Stomach smooth muscle (tissue), 2 donors: ENCODE data around the gene TRAM2.

ENCODE experiments used
- H3K27ac ChIP-seq: one replicate; pipeline ENCODE4 v1.7.0; 2013; ENCODE audit warnings: mild to moderate bottlenecking, low read length, inconsistent platforms
- H3K27me3 ChIP-seq, 2 donors: one replicate each; pipeline ENCODE4 v1.7.0; 2013; ENCODE audit warnings: low read length in 2 of 2; ENCODE audit not compliant: insufficient read depth in 2 of 2, control insufficient read depth in 1 of 2
- H3K36me3 ChIP-seq, 2 donors: one replicate each; pipeline ENCODE4 v1.7.0; 2013; ENCODE audit warnings: low read length in 2 of 2; ENCODE audit not compliant: control insufficient read depth in 2 of 2, insufficient read depth in 2 of 2
- H3K4me1 ChIP-seq: one replicate; pipeline ENCODE4 v1.7.0; 2013; ENCODE audit warnings: low read length; ENCODE audit not compliant: control insufficient read depth, insufficient read depth
- H3K4me3 ChIP-seq, 2 donors: one replicate each; pipeline ENCODE4 v1.7.0; 2013; ENCODE audit warnings: low read length in 2 of 2
- H3K9ac ChIP-seq, 2 donors: one replicate each; pipeline ENCODE4 v1.7.0; 2013; ENCODE audit warnings: low read length in 2 of 2, mild to moderate bottlenecking in 1 of 2
- H3K9me3 ChIP-seq, 2 donors: one replicate each; pipeline ENCODE4 v1.7.0; 2013; ENCODE audit warnings: low read length in 2 of 2; ENCODE audit not compliant: control insufficient read depth in 2 of 2
- donor health status: healthy.
- donor health status: Pancreatic carcinoma.

TRAM2 gene

DNA sequence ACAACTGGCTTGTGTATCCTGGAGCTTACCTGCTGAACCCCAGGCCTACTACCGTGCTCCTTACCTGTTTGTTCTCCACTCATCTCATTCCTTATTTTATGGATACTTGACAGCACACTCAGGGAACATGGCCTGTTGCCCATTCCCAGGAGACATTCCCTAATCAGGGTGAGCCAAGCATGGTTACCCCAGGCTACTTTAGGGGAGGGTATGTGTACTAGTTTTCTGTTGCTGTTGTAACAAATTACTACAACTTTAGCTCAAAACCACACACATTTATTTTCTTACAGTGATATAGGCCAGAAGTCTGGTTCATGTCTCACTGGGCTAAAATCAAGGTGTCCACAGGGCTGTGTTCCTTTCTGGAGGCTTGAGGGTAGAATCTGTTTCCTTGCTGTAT lies 15.0 kb upstream of the TRAM2 start:
- Histone ChIP-seq H3K27me3 (no peaks in the 10 kb centered on the region), H3K27ac (no peak overlapping the region), H3K4me3 (no peak overlapping the region), H3K9me3 (no peaks in the 10 kb centered on the region), H3K4me1 (peaks cover 15% of the 10 kb centered on the region), H3K36me3 (no peaks in the 10 kb centered on the region), H3K9ac (no peak overlapping the region)

DNA sequence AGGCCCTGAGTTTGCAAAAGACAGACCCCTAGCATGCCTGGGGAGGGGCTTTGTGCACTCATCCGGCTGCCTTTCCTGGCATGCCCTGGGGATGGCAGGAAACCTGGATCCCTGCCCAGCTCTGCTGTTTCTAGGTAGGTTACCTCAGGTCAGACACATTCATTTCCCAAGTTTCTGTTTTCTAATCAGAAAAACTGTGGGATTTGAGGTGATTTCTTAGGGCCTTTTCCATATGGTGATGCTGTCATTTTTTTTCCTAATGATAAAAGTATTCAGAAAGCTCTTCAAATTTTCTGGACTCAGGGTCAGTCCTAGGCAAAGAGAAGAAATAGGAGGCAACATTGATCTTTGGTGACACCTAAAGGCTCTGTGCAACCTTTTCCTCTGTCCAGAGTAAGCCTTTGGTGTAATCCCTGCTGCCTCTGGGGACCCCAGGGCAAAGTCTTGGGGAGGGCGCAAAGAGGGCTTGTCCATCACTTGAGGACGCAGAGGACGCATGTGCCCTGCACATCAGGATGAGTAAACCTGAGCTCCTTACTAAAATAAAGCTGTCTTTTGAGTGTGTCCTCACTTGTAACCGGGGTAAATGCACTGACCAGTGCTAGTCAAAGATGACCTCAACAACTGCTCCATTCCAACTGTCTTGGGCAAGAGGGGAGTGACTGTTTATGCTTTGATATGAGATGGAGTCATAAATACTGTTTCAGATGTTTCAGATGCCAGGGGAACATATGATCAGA lies 13.5 kb upstream of the TRAM2 start:
- no peaks in the 10 kb centered on the region for H3K36me3 ChIP-seq
- H3K27me3 ChIP-seq: no peaks in the 10 kb centered on the region
- H3K9ac ChIP-seq: no peak overlapping the region
- H3K4me1 ChIP-seq: peaks cover 9% of the 10 kb centered on the region
- H3K9me3 ChIP-seq: no peaks in the 10 kb centered on the region
- no peak overlapping the region for H3K4me3 ChIP-seq
- H3K27ac ChIP-seq: no peak overlapping the region

DNA sequence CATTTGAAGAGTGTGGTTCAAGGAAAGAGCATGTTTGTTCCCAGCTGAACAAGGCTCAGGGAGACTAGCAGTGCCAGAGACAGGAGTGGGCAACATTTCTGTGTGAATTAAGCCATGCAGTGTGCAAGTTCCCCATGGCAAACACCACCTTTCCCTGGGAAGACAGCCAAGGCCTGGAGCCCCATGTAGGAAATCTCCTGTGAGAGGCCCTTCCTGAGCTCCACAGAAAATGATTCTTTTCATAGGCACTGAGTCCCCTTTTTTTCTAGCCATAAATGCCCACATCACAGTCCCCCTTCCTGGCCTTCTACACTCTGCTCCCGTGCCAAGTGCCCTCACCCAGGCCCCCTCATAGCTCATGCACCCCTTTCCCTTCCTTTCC lies 11.8 kb upstream of the TRAM2 start:
- H3K9me3 ChIP-seq: no peaks in the 10 kb centered on the region
- H3K4me1 ChIP-seq: peaks cover 3% of the 10 kb centered on the region
- no peak overlapping the region for H3K4me3 ChIP-seq
- H3K9ac ChIP-seq: no peak overlapping the region
- no peaks in the 10 kb centered on the region for H3K27me3 ChIP-seq
- H3K36me3 ChIP-seq: no peaks in the 10 kb centered on the region
- no peak overlapping the region for H3K27ac ChIP-seq

DNA sequence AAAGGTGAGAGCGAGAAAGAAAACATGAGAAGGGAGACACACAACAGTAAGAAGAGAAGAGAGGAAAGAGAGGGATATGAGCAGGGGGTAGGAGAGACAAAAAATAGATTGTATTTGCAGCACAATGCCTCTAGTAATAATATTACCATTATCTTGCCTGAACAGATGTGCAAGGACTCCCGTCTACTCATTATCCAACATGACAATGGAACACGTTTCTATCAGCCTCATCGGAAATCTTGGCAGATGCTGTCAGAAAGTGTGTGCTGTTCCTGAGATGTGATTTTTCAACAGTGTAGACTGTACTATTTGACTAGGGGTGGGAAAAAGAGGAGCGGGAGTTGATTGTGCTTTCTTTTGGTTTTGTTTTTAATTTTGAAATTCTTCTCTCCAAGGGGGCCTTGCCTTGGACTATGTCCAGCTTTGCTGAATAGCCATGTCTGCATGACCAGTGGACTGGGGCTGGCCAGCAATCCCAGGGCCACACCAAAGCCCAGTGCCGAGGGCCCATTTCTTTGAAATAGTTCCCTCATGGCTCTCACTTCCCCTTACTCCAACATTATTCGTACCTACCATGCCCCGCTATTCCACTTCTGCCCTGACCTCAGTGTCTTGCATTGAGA lies 11.3 kb upstream of the TRAM2 start:
- H3K4me3 ChIP-seq: no peak overlapping the region
- H3K27ac ChIP-seq: no peak overlapping the region
- no peaks in the 10 kb centered on the region for H3K27me3 ChIP-seq
- no peak overlapping the region for H3K9ac ChIP-seq
- H3K36me3 ChIP-seq: no peaks in the 10 kb centered on the region
- peaks cover 3% of the 10 kb centered on the region for H3K4me1 ChIP-seq
- H3K9me3 ChIP-seq: no peaks in the 10 kb centered on the region

DNA sequence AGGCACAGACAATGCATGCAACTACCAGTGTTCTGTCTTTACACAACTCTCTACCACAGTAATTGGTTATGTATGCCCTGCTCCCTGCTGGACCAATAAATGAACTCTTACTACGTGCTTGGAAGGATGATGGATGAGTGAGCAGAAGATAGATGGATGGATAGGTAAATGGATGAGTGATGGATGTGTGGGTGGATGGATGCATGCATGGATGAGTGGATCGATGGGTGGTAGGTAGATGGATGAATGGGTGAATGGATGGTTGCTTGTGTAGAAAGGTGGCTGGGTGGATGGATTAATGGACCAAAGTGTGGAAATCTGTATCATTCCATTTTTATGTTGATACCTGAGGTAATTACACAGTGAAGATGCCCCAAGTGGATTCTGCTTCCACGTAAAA lies 10.1 kb upstream of the TRAM2 start:
- Histone ChIP-seq H3K27me3 (no peaks in the 10 kb centered on the region), H3K27ac (no peak overlapping the region), H3K4me3 (no peak overlapping the region), H3K4me1 (peaks cover 3% of the 10 kb centered on the region), H3K9me3 (no peaks in the 10 kb centered on the region), H3K36me3 (peaks cover 0 to 7% of the 10 kb centered on the region in 2 donors), H3K9ac (no peak overlapping the region)

DNA sequence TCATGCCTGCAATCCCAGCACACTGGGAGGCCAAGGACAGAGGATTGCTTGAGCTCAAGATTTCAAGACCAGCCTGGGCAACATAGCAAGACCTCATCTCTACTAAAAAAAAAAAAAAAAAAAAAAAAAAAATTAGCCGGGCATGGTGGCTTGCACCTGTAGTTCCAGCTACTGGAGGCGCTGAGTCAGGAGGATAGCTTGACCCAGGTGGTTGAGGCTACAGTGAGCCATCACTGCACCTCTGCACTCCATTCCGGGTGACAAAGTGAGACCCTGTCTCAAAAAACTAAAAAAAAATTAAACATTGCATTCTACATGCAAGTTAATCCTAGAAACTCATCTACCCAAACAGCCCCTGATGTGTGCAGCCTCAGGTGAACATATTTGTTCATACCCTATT lies 7.3 kb upstream of the TRAM2 start:
- no peak overlapping the region for H3K27ac ChIP-seq
- no peaks in the 10 kb centered on the region for H3K4me1 ChIP-seq
- no peak overlapping the region for H3K4me3 ChIP-seq
- H3K36me3 ChIP-seq: peaks cover 0 to 7% of the 10 kb centered on the region in 2 donors
- H3K27me3 ChIP-seq: no peaks in the 10 kb centered on the region
- no peaks in the 10 kb centered on the region for H3K9me3 ChIP-seq
- H3K9ac ChIP-seq: no peak overlapping the region

DNA sequence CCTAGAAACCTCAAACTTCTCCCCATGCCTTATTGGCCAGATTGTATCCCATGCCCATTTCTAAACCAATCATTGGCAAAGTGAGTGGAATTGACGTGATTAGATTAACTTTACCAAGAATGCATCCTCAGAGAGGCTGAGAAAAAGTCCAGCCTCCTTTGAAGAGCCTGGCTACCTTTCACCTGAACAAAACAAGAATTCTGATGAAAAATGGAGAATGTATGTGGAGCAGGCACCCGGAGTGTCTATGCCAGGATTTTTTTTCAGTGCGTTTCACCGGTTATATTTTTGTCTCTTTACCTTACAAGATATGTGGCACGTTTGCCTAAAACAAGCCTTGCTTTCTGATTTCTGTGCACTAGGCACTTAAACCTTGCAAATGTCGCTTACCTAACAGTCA lies 6.1 kb upstream of the TRAM2 start:
- Histone ChIP-seq H3K36me3 (peaks cover 0 to 7% of the 10 kb centered on the region in 2 donors), H3K27ac (no peak overlapping the region), H3K9me3 (no peaks in the 10 kb centered on the region), H3K4me3 (no peak overlapping the region), H3K27me3 (no peaks in the 10 kb centered on the region), H3K4me1 (no peaks in the 10 kb centered on the region), H3K9ac (no peak overlapping the region)

DNA sequence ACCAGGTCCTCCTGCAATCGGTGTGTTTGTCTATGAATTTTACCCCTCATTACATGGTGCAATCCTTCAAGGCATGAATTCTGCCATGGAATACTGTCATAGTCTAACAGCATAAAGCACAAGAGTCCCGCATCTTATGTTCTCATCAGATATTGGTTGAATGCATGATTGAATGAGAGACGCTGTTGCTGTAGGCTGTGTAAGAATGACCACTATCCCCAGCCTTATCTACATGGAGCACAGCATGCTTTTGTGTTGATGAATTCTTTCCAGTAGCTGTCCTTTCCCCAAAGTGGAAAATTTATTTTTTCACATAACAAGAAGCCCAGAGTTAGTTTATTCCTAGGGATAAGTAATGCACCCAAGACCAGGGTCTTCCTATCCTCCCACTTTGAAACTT lies 5.6 kb upstream of the TRAM2 start:
- Histone ChIP-seq H3K4me1 (no peaks in the 10 kb centered on the region), H3K27me3 (no peaks in the 10 kb centered on the region), H3K9ac (no peak overlapping the region), H3K36me3 (peaks cover 0 to 7% of the 10 kb centered on the region in 2 donors), H3K4me3 (no peak overlapping the region), H3K27ac (no peak overlapping the region), H3K9me3 (no peaks in the 10 kb centered on the region)

DNA sequence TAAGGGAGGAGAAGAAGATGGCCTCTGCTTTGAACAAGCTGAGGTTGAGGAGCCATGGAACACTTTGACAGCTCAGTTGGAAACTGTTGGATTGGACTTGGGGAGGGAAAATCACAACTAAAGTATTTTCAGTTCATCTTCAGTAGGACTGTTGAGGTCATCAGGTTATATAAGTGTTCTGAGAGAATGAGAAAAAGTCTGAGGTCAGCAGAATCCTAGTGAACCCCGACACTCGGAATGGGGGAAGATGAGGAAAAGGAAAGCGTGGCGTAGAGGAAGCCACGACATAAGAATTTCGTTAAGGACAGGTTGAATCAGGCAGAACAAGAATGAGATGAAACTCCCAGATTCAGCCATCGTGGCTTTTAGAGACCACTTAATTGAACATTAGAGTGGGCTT lies 4.0 kb upstream of the TRAM2 start:
- no peaks in the 10 kb centered on the region for H3K27me3 ChIP-seq
- peaks cover 7% of the 10 kb centered on the region for H3K4me1 ChIP-seq
- H3K4me3 ChIP-seq: no peak overlapping the region
- no peaks in the 10 kb centered on the region for H3K9me3 ChIP-seq
- H3K27ac ChIP-seq: no peak overlapping the region
- H3K36me3 ChIP-seq: peaks cover 0 to 7% of the 10 kb centered on the region in 2 donors
- no peak overlapping the region for H3K9ac ChIP-seq

DNA sequence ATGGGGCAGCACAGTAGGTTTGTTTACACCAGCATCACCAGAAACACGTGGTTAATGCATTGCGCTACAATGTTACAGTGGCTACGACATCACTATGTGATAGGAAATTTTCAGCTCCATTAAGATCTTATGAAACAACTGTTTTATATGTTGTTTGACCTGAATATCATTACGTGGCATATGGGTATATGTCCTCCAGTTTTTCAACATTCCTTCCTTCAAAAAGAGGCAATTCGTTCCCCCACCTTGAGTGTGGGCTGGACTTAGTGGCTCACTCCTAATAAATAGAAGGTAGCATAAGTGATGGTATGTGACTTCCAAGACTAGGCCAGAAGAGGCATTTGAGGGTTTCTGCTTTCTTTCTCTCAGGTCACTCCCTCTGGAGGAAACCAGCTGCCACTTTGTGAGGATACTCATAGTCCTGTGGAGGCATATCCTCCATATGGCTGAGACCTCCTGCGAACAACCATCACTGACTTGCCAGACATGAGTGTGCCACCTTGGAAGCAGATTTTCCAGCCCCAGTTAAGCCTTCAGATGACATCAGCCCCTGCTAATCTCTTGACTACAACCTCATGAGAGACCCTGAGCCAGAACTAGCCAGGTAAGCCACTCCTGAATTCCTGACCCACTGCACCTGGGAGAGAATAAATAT lies 2.3 kb upstream of the TRAM2 start:
- Histone ChIP-seq H3K36me3 (peaks cover 0 to 7% of the 10 kb centered on the region in 2 donors), H3K27me3 (no peaks in the 10 kb centered on the region), H3K9ac (no peak overlapping the region), H3K4me1 (peaks cover 25% of the 10 kb centered on the region), H3K9me3 (no peaks in the 10 kb centered on the region), H3K27ac (no peak overlapping the region), H3K4me3 (no peak overlapping the region)
